Measurements from ENCODE around the gene PDZK1IP1.
"Not testable (repeated sequence)": the region's sequence is repeated elsewhere in the genome, so short reads cannot be mapped to it uniquely, and the experiment has no call there.

PDZK1IP1 gene

GRCh38 chr1:47223174-47223920, 33.5 kb upstream of the PDZK1IP1 start:
- DNase-seq: no peak

DNA sequence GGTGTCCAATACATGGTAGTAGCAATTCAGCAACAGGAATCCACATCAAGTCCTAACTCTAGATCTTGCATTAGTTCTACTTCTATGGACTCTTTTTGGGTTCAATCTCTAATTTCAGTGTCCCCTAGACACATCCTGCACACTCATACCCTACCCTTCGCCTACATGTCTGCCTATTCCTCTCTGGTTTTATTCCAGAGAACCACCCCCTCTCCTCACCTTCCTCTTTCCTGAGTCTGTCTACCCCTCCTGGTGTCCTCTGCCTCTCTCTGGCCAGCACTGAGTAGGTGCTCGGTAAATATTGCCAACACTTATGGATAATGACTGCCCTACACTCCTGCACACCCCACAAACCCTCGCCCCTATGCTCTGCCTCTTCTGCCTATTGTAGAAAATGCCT, 32.6 kb upstream of the PDZK1IP1 start:
- no peak for DNase-seq

DNA sequence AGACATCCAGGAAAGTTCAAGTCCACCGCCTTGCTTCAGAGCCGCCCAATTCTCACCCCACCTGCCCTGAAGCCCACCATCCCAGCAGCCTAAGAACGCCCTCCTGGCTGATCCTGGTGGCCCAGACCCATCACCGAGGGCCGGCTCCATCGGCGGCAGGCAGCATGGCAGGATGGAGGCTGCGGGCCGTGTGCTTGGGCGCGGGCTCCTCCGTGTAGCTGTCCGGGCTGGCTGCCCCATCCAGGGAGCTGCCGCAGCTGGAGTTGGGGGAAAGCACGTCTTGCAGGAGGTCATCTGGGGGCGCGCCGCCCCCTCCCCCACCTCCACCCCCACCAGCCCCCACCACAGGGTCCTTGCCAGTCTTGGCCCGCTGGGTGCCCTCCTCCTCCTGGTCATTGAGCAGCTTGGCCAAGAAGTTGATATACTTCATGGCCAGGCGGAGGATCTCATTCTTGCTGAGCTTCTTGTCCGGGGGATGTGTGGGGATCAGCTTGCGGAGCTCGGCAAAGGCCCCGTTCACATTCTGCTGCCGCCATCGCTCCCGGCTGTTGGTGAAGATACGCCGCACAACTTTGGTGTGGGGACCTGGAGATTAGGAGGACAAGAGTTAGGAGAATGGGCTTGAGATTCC, 29.9 kb upstream of the PDZK1IP1 start:
- no peak for DNase-seq

DNA sequence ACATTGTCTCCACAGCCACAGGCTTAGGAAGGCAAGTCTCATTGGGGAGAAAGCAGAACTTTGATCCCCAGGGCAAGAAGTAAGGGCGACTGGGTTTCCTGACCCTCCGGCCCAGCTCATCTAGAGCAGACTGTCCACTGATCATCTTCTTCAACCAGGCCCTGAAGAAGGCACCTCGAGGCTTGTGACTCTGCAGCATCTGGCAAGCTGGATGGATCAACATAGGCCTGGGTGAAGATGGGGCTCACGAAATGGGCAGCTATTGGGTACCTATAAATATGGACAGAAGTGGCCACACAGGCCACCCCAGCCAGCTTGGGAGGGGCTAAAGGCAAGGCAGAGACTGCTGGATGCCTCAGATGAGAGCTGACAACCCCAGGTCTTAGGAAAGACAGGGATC, 29.2 kb upstream of the PDZK1IP1 start:
- DNase-seq: no peak

DNA sequence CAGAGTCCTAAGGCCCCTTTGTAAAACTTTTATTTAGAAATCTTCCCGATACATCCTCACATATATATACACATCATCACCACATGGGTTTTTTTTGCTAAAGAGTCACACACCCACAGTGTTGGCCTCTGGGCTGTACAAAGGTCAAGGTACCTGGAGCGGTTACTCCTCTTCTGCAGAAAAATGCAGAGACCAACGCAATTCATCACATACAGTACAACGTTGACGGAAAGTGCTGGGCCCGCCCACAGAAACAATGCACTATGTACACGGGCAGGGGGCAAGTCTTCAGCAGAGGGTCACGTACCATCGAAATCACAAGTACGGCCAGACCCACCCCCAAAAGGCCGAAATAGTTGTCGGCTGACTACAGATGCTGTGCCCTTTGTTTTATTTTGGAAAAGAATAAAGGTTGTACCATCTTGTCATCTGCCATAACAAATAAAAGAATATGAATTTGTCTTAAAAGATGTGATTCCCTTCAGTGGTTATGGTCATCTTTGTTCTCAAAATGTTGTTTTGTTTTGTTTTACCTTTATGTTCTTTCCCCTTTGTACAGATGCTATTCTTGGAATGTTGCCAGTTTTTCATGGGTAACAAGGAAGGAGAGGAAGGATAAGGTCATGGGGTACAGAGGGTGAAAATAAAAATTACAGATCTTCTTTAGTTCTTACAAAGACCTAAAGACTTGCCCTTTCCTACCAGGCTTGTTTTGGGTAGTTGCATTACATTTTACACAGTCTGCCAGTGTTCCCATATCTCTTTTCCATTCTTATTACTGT, 26.6 kb upstream of the PDZK1IP1 start:
- DNase-seq: no peak

- DNase-seq: no peak
Observed at GRCh38 chr1:47215713-47216112, 25.9 kb upstream of the PDZK1IP1 start.

GRCh38 chr1:47214549-47214948, 24.7 kb upstream of the PDZK1IP1 start:
- DNase-seq: no peak

DNA sequence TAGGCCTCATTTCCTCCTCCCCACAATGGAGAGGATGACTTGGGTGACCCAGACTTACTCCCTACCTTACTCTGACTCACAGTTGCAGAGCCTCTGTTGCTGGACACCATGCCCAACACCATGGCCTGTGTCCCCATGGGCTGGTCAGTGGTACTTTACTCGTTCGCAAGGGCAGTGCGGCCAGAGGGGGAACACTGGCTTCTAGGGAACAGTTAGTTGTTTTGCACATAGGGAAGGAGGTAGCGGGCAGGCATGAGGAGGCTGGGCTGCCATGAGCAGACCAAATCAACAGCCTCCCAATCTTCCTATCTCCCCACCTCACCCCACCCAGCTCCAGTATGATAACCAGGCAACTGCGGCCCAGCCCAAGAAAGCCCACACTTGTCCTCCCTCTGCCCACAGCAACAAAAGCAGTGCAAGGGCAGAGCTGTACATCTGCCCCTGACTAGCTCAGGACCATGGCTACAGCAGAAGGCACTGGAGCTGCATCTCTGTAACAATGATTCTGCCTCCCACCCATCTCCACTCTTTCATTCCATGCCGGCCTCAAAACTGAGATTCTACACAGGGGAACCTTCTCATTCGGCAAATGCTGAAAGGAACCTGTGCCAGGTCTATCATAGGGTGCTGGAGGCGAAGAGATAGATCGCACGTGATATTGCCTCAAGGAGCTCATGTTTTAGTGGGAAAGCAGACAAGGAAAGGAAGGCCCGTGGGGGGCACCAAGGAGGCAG, 23.6 kb upstream of the PDZK1IP1 start:
- no peak for DNase-seq

DNA sequence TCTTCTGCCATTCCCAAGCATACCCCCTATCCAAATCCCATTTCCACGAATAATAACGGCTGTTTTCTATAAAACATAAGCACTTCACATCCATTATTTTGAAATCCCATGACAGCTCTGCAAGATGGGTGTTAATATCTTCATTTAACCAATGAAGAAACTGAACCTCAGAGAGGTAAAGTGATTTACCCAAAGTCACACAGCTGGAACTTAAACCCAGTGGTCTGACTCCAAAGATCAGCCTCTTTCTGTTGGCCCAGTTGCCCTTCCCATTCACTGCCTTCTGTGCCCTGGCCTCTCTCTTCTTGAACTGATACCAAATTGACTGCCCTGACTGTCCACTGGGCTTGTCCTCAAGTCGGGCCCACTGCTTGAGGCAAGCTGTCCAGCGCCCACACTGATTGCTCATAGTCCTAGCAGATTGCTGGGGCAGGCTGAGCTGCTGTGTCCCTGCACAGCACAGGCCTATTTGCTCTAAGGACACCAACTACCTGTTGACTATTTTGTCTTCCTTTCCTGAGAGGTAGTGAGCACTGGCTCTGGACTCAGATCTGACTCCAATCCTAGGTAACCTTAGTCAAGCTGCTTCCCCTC, 22.9 kb upstream of the PDZK1IP1 start:
- no peak for DNase-seq

- DNase-seq: no peak
Observed at GRCh38 chr1:47211796-47212269, 22.0 kb upstream of the PDZK1IP1 start.

DNA sequence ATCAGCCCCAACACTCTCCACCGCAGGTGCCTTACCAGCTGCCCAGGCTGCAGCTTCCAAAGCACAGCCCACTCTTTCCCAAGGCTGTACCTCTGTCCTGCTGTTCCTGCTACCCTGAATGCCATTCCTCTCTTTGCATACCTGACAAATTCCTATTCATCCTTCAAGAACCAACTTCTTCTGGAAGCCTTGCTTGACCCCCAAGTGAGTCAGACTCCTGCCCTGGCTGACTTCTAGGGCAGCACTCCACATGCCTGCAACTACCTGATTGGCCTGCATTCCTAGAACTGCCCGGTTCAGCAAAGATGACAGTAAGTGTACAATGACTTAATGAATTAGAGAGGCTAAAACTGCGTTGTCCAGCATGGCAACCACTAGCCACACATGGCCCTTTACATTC, 20.8 kb upstream of the PDZK1IP1 start:
- no peak for DNase-seq

- no peak for DNase-seq
Observed at GRCh38 chr1:47209725-47210325, 20.0 kb upstream of the PDZK1IP1 start.

DNA sequence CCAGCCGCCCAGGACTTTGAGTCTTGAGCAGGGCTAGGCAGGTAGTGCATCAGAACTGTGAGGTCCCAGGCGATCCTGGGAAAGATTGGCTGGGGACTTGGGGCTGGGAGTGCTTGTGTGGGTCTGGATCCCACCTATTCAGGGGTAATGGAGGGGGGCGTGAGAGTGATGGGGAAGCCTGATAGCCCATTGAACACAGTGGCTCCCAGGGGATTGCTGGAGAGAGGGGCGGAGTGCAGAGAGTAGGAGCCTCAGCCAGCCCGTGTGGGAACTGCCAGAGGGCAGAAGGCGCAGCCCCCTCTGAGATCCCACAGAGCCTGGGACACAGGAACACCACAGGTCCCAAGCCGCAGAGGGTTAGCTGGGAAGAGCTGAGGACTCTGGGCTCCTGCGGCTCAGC, 19.3 kb upstream of the PDZK1IP1 start:
- no peak for DNase-seq

DNA sequence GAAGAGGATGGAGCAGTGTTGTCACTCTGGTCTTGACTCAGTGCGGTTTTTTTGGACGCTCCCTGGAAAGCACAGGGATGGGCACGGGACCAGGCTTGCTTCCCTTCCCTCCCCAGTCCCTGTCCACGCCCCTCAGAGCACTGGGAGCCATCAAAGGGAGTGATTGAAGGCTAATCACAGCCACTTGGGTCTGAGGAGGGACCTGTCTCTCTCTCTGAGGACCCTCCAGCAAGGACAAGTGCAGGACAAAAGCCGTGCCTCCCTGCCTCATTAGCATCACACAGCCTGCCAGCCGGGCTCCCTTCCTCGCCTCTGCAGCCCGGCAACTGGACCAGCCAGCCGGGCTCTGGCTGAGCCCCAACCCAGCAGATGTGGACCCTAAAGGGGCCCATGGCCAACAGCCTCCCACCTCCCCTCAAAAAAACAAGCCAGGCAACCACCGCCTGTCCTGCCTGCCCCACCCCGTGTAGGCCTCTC, 18.6 kb upstream of the PDZK1IP1 start:
- DNase-seq: no peak

GRCh38 chr1:47207803-47208373, 18.1 kb upstream of the PDZK1IP1 start:
- DNase-seq: no peak

- DNase-seq: no peak
Observed at GRCh38 chr1:47205918-47206317, 16.1 kb upstream of the PDZK1IP1 start.

- DNase-seq: not testable (repeated sequence)
Observed at GRCh38 chr1:47203504-47203903, 13.7 kb upstream of the PDZK1IP1 start.

DNA sequence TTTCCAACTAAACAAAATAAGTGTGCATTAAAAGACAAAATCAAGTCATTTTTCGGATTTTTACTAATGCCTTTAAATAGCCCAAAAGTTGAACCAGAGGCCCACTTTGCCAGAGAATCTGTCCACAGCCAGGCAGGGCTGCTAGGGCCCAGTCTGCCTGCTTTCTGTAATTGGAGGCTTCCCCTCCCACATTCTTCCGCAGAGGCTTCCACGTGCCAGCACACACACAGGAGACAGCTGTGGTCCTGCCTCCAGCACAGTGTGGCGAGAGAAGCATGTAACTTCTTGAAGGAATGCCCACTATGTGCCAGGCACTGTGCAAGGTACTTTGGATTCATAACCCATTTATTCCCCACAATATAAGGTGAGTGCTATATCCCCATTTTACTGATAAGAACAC, 11.3 kb upstream of the PDZK1IP1 start:
- no peak for DNase-seq

DNA sequence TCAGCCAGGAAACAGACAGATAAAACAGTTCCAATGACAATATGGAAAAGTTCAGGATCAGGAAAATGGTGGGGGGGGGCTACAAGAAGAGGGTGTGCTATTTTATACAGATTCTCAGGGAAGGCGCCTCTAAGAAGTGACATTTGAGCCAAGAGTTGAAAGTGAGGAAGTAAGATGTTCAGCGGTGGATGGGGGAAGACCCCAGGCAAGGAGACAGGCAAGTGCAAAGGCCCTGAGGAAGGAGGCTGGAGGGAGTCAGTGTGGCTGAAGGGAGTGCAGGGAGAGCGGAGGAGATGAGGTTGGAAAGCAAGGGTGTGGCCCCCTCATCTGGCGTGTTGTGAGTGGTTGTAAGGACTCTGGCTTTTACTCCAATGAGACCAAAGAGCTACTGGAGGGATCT, 8.4 kb upstream of the PDZK1IP1 start:
- no peak for DNase-seq

DNA sequence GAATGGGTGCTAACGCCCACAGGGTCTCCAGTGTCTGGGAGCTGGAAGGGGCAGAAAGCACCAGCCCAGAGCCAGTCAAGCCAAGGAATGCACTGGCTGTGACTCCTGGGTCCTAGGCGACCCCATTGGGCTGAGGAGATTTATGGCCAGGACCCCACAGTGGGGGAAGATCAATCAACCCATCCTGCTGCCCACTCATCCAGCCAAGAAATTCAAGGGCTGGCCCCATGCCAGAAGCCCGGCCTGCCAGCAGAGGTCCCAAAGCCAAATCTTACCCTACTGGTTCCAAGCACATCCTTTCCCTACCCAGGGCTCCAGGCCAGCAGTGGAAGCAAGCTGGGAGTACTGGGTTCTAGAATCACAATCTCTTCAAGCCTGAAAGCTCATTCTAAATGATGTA, 6.8 kb upstream of the PDZK1IP1 start:
- no peak for DNase-seq

- DNase-seq: not testable (repeated sequence)
Observed at GRCh38 chr1:47195981-47196380, 6.1 kb upstream of the PDZK1IP1 start.

- no peak for DNase-seq
Observed at GRCh38 chr1:47194311-47194710, 4.5 kb upstream of the PDZK1IP1 start.
